OCI-LY7 (cell line): Measurements from ENCODE around the gene STK10. TPM values are rescaled to one million over a fixed set of nuclear protein-coding genes. Genes with fewer than 3 reads are reported as not detected.

Source experiments
- BruUV-seq: library from RNA; stranded (reverse); fragments of 400-500 nt; replicated peaks from 2 replicates; lab custom pipeline; 2021; lab: Mats Ljungman, UMichigan
- CTCF ChIA-PET: fragments of 300-600 bp; sonication (Branson Sonifier 250); formaldehyde crosslinking; loops from one replicate; lab custom pipeline; 2022; ENCODE audit warnings: antibody characterized with exemption; ENCODE audit not compliant: unreplicated experiment; lab: Charles Lee
- POLR2A ChIA-PET: fragments of 300-600 bp; sonication (Branson Sonifier 250); formaldehyde crosslinking; loops from one replicate; lab custom pipeline; 2022; ENCODE audit warnings: antibody characterized with exemption; lab: Charles Lee
- DNase-seq: peaks from one replicate; pipeline ENCODE4 v3.0.0-alpha.2; 2015; ENCODE audit warnings: low spot score
- H2AFZ ChIP-seq: fragments of 200-600 bp; sonication (generic), shearing (Covaris generic); 2 replicates; pipeline ENCODE4 v1.6.1; 2014; ENCODE audit warnings: mild to moderate bottlenecking, antibody characterized with exemption, low read length, moderate library complexity
- H3K27ac ChIP-seq: fragments of 200-600 bp; sonication (generic); 2 replicates; pipeline ENCODE4 v1.5.1; 2014; ENCODE audit warnings: mixed run types, low read depth, mild to moderate bottlenecking, moderate library complexity, low read length, inconsistent platforms; ENCODE audit not compliant: poor library complexity, severe bottlenecking
- H3K36me3 ChIP-seq: fragments of 200-600 bp; sonication (generic); 2 replicates; pipeline ENCODE4 v1.6.1; 2014; ENCODE audit warnings: mild to moderate bottlenecking, antibody characterized with exemption, low read length, moderate library complexity, mixed read lengths; ENCODE audit not compliant: insufficient read depth
- H3K4me1 ChIP-seq: fragments of 200-600 bp; sonication (generic); 2 replicates; pipeline ENCODE4 v1.5.1; 2014; ENCODE audit warnings: mild to moderate bottlenecking, low read length; ENCODE audit not compliant: insufficient read depth, poor library complexity, severe bottlenecking
- H3K4me2 ChIP-seq: fragments of 200-600 bp; sonication (generic); 2 replicates; pipeline ENCODE4 v1.6.1; 2014; ENCODE audit warnings: mild to moderate bottlenecking, low read length
- H3K4me3 ChIP-seq: fragments of 200-600 bp; sonication (generic); 2 replicates; pipeline ENCODE4 v1.5.1; 2014; ENCODE audit warnings: mild to moderate bottlenecking, low read depth, low read length; ENCODE audit not compliant: poor library complexity, severe bottlenecking
- H3K79me2 ChIP-seq: fragments of 200-600 bp; sonication (generic); 2 replicates; pipeline ENCODE4 v1.6.1; 2016; ENCODE audit warnings: low read depth, mild to moderate bottlenecking, low read length, moderate library complexity, mixed read lengths; ENCODE audit not compliant: insufficient read depth
- H3K9me2 ChIP-seq: fragments of 200-600 bp; sonication (generic); 2 replicates; pipeline ENCODE4 v1.6.1; 2016; ENCODE audit warnings: mild to moderate bottlenecking, low read length, mixed read lengths; ENCODE audit not compliant: insufficient read depth
- H3K9me3 ChIP-seq: fragments of 200-600 bp; sonication (generic); 2 replicates; pipeline ENCODE4 v1.6.1; 2014; ENCODE audit warnings: mild to moderate bottlenecking, mixed run types, low read length, mixed read lengths
- H4K20me1 ChIP-seq: fragments of 200-600 bp; sonication (generic); 2 replicates; pipeline ENCODE4 v1.6.1; 2014; ENCODE audit warnings: mild to moderate bottlenecking, antibody characterized with exemption, low read length, moderate library complexity, mixed read lengths; ENCODE audit not compliant: insufficient read depth
- CTCF ChIP-seq: fragments of 200-600 bp; sonication (generic); conservative IDR thresholded peaks from 2 replicates; pipeline ENCODE4 v1.5.1; 2014; ENCODE audit warnings: mild to moderate bottlenecking, antibody characterized with exemption, low read length, moderate library complexity, mixed read lengths
- EZH2phosphoT487 ChIP-seq: fragments of 200-600 bp; sonication (generic); IDR thresholded peaks from 2 replicates; pipeline ENCODE4 v1.6.1; 2018; ENCODE audit warnings: low read depth, borderline replicate concordance, mild to moderate bottlenecking, mixed run types, antibody characterized with exemption, low read length, moderate library complexity, mixed read lengths
- intact Hi-C: fragments of 100-400 bp; cut with micrococcal nuclease; formaldehyde crosslinking; loops from one replicate; pipeline ENCODE4 v1.10.0; 2022; ENCODE audit not compliant: unreplicated experiment
- total RNA-seq, 2 experiments: library from RNA; depleted of rRNA in 1 of 2; stranded (reverse); fragments of >200 nt in 1 of 2; shearing (Covaris generic) in 1 of 2; gene quantifications; 2 replicates each; pipeline ENCODE4 v1.2.3, GENCODE V29; 2014 to 2022

STK10 gene
- total RNA-seq, 2 experiments from 2014 or later = 53.7 to 89.7 TPM

GRCh38 chr5:172082180-172082579 lies 105.8 kb downstream of the STK10 start:
- H4K20me1 ChIP-seq = no peaks in the 10 kb centered on the region

GRCh38 chr5:172079876-172080275 lies 108.1 kb downstream of the STK10 start:
- H3K27ac ChIP-seq = no peak overlapping the region
- H3K36me3 ChIP-seq = peaks cover 63% of the 10 kb centered on the region
- no peaks in the 10 kb centered on the region for H3K79me2 ChIP-seq
- POLR2A ChIA-PET = no interaction called here
- no peak overlapping the region for H3K4me2 ChIP-seq
- H3K9me2 ChIP-seq = no peaks in the 10 kb centered on the region
- DNase-seq = no peak
- TF ChIP-seq EZH2phosphoT487 = no peak
- no peak for TF ChIP-seq CTCF
- intact Hi-C loops = no loop called here
- BruUV-seq = no TSS peak
- H4K20me1 ChIP-seq = no peaks in the 10 kb centered on the region
- CTCF ChIA-PET = no interaction called here
- no peak overlapping the region for H2AFZ ChIP-seq
- H3K4me3 ChIP-seq = no peak overlapping the region
- H3K4me1 ChIP-seq = no peaks in the 10 kb centered on the region
- no peaks in the 10 kb centered on the region for H3K9me3 ChIP-seq

More at GRCh38 chr5:172082180-172082579, 105.8 kb downstream of the STK10 start:
- TF ChIP-seq CTCF = no peak
- TF ChIP-seq EZH2phosphoT487 = no peak
- ChIA-PET CTCF (no interaction called here), POLR2A (interaction anchor here (1.3 to 1.6 kb wide), 2 partner anchors 11 to 107 kb away, joined by 4 to 6 read pairs; no protein-coding TSS in a partner anchor)
- H3K27ac ChIP-seq = no peak overlapping the region
- H3K36me3 ChIP-seq = peaks cover 44% of the 10 kb centered on the region
- H3K4me2 ChIP-seq = no peak overlapping the region
- no peak overlapping the region for H2AFZ ChIP-seq
- DNase-seq = no peak
- no peaks in the 10 kb centered on the region for H3K79me2 ChIP-seq
- no peak overlapping the region for H3K4me3 ChIP-seq
- H3K9me2 ChIP-seq = no peaks in the 10 kb centered on the region
- no TSS peak for BruUV-seq
- H3K4me1 ChIP-seq = no peaks in the 10 kb centered on the region
- H3K9me3 ChIP-seq = no peaks in the 10 kb centered on the region
- intact Hi-C loops = no loop called here

- CTCF ChIA-PET = interaction anchor here (0.6 kb wide), 1 partner anchor 647 kb away, joined by 3 read pairs; no protein-coding TSS in a partner anchor
- intact Hi-C loops = no loop called here
- Histone ChIP-seq H3K79me2 (no peaks in the 10 kb centered on the region), H3K4me3 (no peak overlapping the region), H2AFZ (no peak overlapping the region), H4K20me1 (no peaks in the 10 kb centered on the region), H3K27ac (no peak overlapping the region), H3K9me2 (no peaks in the 10 kb centered on the region), H3K36me3 (peaks cover 73% of the 10 kb centered on the region), H3K9me3 (no peaks in the 10 kb centered on the region), H3K4me1 (no peaks in the 10 kb centered on the region), H3K4me2 (no peak overlapping the region)
- no TSS peak for BruUV-seq
- TF ChIP-seq EZH2phosphoT487 (no peak), CTCF (no peak)
- no peak for DNase-seq
- POLR2A ChIA-PET = interaction anchor here (0.6 to 0.7 kb wide), 2 partner anchors 17 to 121 kb away, joined by 3 to 4 read pairs; no protein-coding TSS in a partner anchor
Measured at GRCh38 chr5:172078726-172079345, 109.2 kb downstream of the STK10 start.
